SH-SY5Y (cell line): ENCODE results near the gene MMRN1.

Source experiments
- GATA2 ChIP-seq: IDR thresholded peaks from 2 replicates; pipeline ENCODE4 v1.6.1; 2011; ENCODE audit warnings: mild to moderate bottlenecking, low read depth, low read length
- GATA3 ChIP-seq: IDR thresholded peaks from 2 replicates; pipeline ENCODE4 v1.6.1; 2011; ENCODE audit warnings: low read depth, mild to moderate bottlenecking, low read length, moderate library complexity

MMRN1 gene

DNA sequence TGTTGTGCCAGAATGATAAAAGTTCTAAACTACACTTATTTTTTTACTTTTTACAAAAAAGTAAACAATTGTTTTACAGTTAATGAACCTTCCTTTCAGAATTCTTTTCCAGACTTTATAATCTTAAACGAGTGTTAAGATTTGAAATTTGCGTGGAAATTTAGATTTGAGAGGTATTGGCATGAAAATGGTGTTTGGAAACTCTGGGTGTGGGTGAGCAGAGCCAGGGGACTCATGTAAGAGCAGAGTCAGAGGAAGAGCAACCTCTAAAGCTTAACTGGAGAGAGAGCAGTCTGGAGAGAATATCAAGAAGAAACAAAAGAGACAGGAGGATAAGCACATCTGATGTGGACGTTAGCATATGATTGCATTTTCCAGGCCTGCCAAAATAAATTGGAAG, 48.2 kb downstream of the MMRN1 start:
- TF ChIP-seq GATA3 (no peak), GATA2 (no peak)

- TF ChIP-seq GATA3 (no peak), GATA2 (no peak)
Observed at GRCh38 chr4:89949782-89950387, 55.2 kb downstream of the MMRN1 start.

DNA sequence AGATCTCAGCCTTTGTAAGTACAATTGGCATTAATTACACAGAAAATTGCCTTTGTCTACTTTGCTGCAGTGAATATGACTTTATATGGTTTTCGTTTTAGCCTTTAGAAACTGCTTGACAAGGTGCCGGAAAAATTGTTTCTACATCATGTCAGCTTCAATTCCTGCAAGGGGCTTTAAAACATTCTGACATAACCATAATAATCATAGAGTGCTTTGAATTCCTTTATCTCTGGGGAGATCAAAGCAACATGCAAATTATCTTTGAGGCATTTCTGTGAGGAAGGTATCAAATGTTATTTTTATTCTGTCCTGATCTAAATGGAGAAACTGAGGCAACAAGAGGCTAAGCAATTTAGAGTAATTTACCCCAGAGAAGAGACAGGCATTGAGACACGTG, 57.8 kb downstream of the MMRN1 start:
- TF ChIP-seq GATA3 (no peak), GATA2 (no peak; the same call in 1 of the 2 replicates)

GRCh38 chr4:89954906-89955695, 60.4 kb downstream of the MMRN1 start:
- no peak for TF ChIP-seq GATA2
- no peak for TF ChIP-seq GATA3

GRCh38 chr4:89957046-89957926, 62.6 kb downstream of the MMRN1 start:
- no peak for TF ChIP-seq GATA3
- TF ChIP-seq GATA2: no peak

DNA sequence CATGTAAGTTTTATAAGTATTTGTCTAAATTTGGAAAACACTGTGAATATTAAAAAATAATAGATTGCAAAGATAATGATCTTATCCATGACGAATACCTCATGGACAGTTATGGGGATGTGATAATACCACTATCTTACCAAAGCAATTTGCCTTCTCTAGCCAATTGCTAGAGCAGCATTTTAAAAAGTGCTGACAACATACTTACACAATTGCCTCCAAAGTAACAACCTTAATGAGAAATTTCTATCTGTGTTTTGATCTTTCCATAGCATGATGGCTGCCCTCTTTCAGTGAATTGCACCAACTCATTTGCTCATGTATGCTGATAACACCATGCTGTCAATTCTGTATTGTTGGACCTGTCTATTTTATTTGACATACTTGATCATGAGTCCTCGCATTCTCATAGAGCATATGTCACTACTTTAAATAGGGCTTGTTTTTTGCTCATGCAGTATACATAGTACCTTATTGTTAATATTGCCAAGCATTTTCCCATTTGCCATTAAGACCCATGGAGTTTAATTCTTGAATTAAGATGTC, 87.2 kb downstream of the MMRN1 start:
- TF ChIP-seq GATA2: no peak
- no peak for TF ChIP-seq GATA3

DNA sequence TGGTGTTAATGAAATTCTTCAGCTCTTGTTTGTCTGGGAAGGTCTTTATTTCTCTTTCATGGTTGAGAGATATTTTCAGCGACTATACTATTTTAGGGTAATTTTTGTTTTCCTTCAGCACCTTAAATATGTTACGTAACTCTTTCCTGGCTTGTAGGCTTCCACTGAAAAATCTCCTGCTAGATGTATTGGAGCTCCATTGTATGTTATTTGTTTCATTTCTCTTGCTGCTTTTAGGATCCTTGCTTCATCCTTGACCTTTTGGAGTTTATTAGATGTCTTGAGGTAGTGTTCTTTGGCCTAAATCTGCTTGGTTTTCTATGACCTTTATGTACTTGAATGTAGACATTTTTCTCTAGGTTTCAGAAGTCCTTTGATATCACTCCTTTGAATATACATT, 93.6 kb downstream of the MMRN1 start:
- TF ChIP-seq GATA2 (no peak), GATA3 (no peak)

GRCh38 chr4:89992744-89993143, 98.1 kb downstream of the MMRN1 start:
- TF ChIP-seq GATA3 (no peak), GATA2 (no peak)

GRCh38 chr4:89994176-89994873, 99.7 kb downstream of the MMRN1 start:
- no peak for TF ChIP-seq GATA3
- no peak for TF ChIP-seq GATA2

DNA sequence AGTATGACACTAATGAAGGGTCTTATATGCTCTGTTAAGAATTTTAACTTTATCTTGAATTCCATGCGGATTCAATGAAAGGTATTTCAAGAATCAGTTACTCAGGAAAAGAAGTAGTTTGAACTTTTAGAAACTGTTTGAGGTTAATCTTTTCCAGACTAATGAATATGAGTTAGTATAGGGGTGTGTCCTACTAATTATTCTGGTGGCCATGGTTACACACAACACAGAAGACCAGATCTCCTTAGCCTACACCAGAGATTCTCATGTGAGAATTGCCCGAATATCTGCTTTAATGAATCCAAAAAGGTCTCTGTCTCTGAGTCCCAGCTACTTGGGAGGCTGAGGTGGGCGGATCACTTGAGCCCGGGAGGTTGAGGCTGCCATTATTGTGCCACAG, 100.4 kb downstream of the MMRN1 start:
- TF ChIP-seq GATA2 (no peak), GATA3 (no peak)

GRCh38 chr4:89995814-89996213, 101.2 kb downstream of the MMRN1 start:
- TF ChIP-seq GATA2 (no peak), GATA3 (no peak)

GRCh38 chr4:89997171-89997704, 102.6 kb downstream of the MMRN1 start:
- peak; percentile 80 for TF ChIP-seq GATA2
- TF ChIP-seq GATA3: peak; percentile 85

DNA sequence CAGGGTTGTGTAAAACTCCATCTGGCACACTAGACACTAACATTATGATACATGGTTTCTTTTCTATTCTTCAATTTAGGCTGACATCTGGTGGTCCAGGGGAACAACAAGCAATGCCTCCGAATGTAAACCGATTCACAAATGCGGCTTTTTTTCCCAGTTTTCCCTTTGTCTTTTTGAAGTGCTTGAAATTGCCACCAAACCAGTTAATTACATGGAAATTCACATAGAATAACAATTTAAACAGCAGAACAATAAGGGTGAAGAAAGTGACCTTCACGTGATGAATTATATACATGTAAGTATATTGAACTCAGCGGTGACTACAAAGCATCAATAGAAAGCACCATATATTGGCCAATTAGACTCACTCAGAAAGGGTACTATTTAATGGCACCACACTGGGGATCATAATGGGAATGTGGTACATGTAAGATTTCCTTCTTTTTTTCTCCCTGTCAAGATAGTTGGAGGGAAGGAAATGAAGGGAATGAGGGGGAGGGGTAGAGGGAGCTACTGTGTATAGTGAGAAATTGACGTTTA, 103.9 kb downstream of the MMRN1 start:
- TF ChIP-seq GATA3: no peak
- TF ChIP-seq GATA2: no peak

- no peak for TF ChIP-seq GATA2
Observed at GRCh38 chr4:90001023-90001422, 106.4 kb downstream of the MMRN1 start.
